CD4-positive, alpha-beta T cell treated with Interleukin-2 at 100 ng/mL for 4 hours (primary cell): ENCODE measurements around the gene SETD7.
A peak's percentile ranks its signal among the peaks of the same experiment; 100 is the strongest.
"Not testable (repeated sequence)": the region's sequence is repeated elsewhere in the genome, so short reads cannot be mapped to it uniquely, and the experiment has no call there.

Experiments used
- DNase-seq: peaks from one replicate; pipeline ENCODE4 v3.0.0-alpha.2; 2020; ENCODE audit warnings: low spot score

The SETD7 gene

DNA sequence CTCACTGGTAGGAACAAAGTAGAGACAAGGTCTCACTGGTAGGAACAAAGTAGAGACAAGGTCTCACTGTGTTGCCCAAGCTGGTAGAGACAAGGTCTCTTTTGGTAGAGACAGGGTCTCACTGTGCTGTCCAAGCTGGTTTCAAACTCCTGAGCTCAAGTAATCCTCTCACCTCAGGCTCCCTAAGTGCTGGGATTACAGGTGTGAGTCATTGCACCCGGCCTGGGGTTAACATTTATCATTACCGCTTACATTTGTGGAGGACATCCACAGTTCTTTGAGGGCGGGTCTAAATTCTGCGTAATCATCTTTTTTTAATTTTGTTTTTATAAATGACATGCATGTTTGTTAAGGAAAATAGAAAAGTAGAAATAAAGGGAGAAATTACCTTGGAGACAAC lies 90.1 kb downstream of the SETD7 start:
- DNase-seq: no peak

DNA sequence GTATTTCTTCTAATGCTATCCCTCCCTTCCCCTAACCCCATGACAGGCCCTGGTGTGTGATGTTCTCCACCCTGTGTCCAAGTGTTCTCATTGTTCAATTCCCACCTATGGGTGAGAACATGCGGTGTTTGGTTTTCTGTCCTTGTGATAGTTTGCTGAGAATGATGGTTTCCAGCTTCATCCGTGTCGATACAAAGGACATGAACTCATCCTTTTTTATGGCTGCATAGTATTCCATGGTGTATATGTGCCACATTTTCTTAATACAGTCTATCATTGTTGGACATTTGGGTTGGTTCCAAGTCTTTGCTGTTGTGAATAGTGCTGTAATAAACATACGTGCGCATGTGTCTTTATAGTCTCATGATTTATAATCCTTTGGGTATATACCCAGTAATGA lies 91.5 kb downstream of the SETD7 start:
- not testable (repeated sequence) for DNase-seq

DNA sequence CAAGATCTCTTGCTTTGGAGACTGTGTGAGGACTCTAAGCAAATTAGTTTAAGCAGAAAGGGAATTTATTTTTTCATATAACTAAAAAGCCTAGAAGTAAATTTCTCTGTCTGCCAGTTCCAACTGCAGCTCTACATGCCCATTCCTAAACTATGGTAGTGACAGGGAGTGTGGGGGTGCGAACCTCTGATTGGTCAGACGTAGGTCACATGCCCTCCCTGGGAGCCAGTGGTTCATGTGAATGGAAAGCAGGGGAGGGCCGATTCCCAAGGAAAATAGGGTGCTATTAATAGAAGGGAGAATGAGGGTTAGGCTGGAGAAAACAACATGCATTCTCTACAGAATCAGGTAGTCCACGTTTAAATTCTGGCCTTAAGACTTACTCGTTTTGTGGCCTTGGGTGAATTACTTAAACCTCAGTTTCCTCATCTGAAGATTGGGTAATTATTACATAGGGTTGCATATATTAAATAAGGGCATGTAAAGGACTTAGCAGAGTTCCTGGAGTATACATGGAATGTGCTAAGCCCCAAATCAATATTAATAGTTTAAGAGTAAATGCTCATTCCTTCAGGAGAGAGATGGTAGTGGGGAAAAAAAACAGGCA lies 94.9 kb downstream of the SETD7 start:
- no peak for DNase-seq

DNA sequence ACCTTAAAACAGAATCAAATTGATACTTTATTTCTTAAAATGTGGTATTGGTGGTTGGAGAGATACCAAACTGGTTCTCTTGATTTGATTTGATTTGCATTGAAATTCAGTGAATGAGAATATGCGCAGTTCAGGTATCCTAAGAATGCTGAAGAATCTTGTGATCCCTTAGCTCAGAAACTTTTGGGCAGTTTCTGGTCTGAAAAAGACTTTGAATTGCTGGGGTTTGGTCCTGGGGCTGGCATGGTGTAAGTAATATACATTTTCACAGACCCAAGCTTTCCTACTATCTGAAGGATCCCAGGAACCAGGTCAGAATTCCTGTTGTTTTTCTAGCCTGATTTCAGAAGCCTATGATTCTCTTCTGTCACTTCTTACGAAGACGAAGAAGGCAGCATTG lies 95.5 kb downstream of the SETD7 start:
- no peak for DNase-seq

DNA sequence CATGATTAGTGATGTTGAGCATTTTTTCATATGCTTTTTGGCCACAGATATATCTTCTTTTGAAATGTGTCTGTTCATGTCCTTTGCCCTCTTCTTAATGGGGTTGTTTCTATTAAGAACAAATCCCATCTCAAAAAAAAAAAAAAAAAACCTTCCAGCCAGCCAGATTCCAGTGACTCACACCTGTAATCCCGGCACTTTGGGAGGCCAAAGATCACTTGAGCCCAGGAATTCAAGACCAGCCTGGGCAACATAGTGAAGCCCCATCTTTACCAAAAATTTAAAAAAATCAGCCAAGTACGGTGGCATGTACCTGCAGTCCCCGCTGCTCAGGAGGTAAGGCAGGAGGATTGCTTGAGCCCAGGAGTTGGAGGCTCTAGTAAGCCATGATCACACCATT lies 97.0 kb downstream of the SETD7 start:
- no peak for DNase-seq

DNA sequence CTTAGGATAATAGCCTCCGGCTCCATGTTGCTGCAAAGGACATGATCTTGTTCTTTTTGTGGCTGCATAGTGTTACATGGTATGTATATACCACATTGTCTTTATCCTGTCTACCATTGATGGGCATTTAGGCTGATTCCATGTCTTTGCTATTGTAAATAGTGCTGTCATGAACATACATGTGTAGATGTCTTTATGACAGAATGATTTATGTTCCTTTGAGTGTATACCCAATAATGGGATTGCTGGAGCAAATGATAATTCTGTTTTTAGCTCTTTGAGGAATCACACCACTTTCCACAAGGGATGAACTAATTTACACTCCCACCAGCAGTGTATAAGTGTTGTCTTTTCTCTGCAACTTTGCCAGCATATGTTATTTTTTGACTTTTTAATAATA lies 97.5 kb downstream of the SETD7 start:
- no peak for DNase-seq

DNA sequence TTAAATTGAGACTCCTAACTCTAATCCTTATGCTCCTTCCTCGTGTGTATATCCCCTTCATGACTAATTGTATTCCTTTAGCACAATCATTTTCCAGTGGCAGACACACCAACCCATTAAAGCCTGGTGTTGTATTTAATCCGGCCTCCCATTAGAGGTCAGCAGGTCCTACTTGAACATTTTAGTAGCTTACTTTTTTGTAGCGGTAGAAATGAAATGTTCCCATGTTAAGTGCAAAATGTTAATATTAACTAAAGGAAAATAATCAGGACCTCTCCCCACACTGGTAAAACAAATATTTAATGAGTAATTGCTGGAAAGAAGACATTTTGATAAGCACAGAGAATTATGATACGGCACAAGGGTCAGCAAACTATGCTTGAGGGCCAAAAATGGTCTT lies 98.7 kb downstream of the SETD7 start:
- DNase-seq: no peak

DNA sequence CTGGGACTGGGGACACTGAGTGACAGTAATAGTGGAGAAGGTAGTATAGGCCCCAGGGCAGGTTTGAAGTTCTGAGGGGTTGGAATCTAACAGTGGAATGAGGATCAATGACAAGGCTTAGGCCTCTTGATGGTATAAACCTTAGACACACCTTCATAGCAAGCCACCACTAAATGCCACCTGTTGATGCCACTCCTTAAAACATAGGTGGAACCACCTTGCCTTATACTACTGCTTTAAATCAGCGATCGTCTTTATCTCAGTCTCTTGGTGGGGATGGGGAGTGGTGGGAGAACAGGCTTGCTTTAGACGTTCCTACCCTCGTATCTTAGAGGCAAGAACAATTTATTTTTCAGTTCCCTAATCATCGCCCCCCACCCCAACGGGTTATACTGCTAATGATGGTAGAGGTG lies 100.9 kb downstream of the SETD7 start:
- DNase-seq: no peak

DNA sequence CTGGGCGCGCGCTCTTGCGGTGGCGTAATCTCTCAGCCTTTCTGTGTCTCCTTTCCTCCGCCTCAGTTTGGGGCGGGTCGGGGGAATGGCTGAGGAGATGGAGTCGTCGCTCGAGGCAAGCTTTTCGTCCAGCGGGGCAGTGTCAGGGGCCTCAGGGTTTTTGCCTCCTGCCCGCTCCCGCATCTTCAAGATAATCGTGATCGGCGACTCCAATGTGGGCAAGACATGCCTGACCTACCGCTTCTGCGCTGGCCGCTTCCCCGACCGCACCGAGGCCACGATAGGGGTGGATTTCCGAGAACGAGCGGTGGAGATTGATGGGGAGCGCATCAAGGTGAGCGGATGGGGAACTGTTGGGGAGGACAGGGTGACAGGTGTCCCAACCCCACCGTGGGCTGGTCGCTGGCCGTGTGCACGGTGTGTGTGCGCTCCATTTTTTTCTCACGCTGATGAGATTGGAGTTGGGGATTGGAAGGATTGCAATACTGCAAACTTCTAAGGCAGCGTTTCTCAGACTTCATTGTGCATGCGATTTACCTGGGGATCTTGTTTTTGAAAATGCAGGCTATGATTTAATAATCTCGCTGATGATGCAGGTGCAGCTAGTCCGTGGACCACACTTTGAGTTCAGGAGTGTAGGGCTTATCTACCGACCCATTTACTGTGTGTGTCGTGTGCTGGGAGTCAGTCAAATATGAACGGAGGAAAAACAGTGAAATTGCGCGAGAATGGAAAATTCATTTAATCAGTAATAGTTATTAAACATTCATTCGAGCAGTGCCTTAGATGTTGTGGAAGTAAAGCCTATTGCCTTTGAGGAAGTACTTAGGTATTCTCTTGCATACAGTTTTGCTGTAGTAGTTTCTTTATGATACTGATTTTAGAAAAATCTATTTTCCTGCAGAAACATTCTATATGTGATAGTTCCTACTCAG lies 101.6 kb downstream of the SETD7 start, which contains the start of gene RAB33B:
TSS of gene RAB33B (plus strand) at position 11 of the 935 bp plus-strand sequence. CDS start at position 86, 75 bp downstream.
- DNase-seq: no peak

DNA sequence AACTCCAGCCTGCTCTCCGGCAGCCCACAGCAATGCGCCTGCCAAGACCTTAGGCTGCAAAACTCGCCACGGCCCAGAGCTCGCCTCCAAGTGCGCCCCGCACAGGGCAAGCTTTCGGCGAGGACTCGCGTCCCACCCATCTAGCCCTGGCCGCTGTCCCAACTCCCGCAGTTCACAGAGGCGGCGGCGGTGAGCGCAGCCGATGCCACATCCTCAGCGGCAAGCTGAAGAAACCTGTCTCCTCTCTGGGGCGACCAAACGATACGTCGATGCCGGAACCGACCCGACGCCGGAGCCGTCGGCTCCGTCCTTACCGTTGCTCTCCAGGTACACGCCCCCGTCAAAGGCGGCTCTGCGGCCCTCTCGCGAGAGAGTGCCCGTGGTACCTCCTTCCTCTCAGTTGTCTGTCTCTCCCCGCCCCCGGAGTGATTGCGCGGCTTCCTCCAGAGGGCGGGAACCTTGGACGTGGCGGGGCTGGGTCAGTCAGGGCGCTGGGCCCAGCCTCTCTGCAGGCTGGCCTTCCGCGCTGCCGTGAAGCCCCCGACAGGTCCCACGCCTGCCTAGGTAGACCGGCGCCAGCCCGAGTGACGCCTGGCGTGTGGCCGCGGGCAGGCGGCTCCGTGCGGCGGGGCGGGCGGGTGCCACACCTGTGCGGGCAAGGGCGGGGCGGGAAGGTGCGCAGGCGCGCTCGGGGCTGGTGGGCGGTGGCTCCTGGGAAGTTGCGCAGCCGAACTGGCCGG lies 102.5 kb downstream of the SETD7 start:
- DNase-seq: peak; percentile 97

DNA sequence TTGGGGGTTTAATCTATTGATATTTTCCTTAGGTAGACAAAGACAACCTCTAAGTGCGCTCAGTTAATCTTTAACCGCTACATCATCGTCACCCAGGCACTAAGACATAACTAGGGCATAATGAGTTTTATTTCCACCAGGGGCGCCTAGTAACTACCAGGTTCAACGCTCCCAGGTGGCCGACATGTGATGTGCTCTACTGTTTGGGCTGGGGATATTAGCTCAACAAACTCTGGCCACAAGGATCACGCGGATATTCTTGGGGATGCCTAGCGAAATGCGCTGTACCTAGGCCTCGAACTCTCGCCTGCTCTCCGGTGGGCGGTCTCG lies 103.0 kb downstream of the SETD7 start:
- peak; percentile 85 for DNase-seq

DNA sequence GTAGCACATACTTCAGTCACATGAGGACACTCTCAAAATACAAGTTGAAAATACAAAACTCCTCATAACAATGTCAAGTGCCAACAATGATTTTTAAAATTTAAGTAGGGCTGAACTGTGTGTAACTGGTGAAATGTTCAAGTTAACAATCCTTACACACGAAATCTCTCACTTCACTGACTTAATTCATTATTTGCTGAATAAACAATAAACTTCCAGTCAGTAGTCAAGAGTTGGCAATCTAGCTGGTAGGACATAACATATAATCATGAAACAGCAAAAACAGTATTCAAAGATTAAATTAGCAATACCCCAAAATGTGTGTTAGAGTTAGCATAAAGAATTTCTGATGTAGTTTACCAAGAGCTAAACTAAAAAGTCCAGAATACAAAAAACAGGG lies 104.0 kb downstream of the SETD7 start:
- no peak for DNase-seq

DNA sequence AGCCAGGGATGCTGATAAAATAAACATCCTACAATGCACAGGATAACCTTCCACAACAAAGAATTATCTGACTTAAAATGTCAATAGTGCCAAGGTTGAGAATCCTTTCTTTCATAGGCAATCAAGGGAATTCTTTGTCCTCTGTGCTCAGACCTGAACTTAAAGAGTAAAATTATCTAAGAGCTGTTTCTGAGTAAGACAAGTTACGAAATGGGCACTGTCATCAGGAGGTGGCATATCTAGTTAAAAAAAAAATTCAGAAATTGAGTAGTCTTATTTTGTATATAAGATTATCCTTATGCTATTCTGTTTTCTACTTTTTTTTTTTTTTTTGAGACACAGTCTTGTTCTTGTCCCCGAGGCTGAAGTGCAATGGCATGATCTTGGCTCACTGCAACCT lies 105.4 kb downstream of the SETD7 start:
- DNase-seq: no peak

DNA sequence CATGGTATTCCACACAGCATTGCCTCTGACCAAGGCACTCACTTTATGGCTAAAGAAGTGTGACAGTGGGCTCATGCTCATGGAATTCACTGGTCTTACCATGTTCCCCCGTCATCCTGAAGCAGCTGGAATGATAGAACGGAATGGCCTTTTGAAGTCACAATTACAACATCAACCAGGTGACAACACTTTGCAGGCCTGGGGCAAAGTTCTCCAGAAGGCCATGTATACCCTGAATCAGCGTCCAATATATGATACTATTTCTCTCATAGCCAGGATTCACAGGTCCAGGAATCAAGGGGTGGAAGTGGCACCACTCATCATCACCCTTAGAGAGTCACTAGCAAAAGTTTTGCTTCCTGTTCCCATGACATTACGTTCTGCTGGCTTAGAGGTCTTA lies 108.9 kb downstream of the SETD7 start:
- not testable (repeated sequence) for DNase-seq
